ENCODE results near the gene GAPVD1. TPM values are rescaled to one million over a fixed set of nuclear protein-coding genes. Genes with fewer than 3 reads are reported as not detected.
A peak's percentile ranks its signal among the peaks of the same experiment; 100 is the strongest.
"Not testable (repeated sequence)": the region's sequence is repeated elsewhere in the genome, so short reads cannot be mapped to it uniquely, and the experiment has no call there.

Gene GAPVD1
- total RNA-seq, 1 experiment from 2014 or later, result 70.3 TPM

GRCh38 chr9:125258832-125259534, 2.6 kb upstream of the GAPVD1 start:
- Histone ChIP-seq H3K79me2 (ENCODE audit: low read depth) (peaks cover 22% of the 10 kb centered on the region), H3K4me2 (no peak overlapping the region), H3K9me3 (ENCODE audit: insufficient read depth, low read depth) (no peaks in the 10 kb centered on the region), H3F3A (ENCODE audit: insufficient read depth, low read depth) (peaks cover 18% of the 10 kb centered on the region; the same call in 1 of the 2 replicates), H3K27ac (no peak overlapping the region), H3K36me3 (ENCODE audit: low read depth) (peaks cover 5% of the 10 kb centered on the region; the same call in 1 of the 2 replicates), H4K20me1 (ENCODE audit: insufficient read depth) (0 out of 2 replicates have a peak, but pooled peaks cover 5% of the 10 kb centered on the region), H2AFZ (no peak overlapping the region), H3K4me3 (no peak overlapping the region), H3K27me3 (ENCODE audit: insufficient read depth, low read depth) (no peaks in the 10 kb centered on the region), H3K9me2 (ENCODE audit: insufficient read depth) (no peaks in the 10 kb centered on the region), H3K4me1 (replicated peaks; ENCODE audit: insufficient read depth) (peaks cover 24% of the 10 kb centered on the region)
- TF ChIP-seq EZH2 (IDR thresholded peaks at IDR 0.05; ENCODE audit: low read depth), result no peak
- no peak for TF ChIP-seq CTCF (conservative IDR thresholded peaks at IDR 0.05)
- no TSS peak for BruUV-seq (replicated peaks)
- no peak for DNase-seq
- intact Hi-C loops (cut with micrococcal nuclease; ENCODE audit: unreplicated experiment), result loop anchor here (10.0 kb wide), 1 partner anchor 966 kb away; no protein-coding TSS in a partner anchor
- ChIA-PET CTCF (no interaction called here), POLR2A (ENCODE audit: unreplicated experiment) (no interaction called here)

GRCh38 chr9:125260561-125260960, 1.1 kb upstream of the GAPVD1 start:
- peak overlapping the region; percentile 78; the same call in 1 of the 2 replicates for H3K4me3 ChIP-seq
- no peaks in the 10 kb centered on the region for H3K27me3 ChIP-seq (ENCODE audit: insufficient read depth, low read depth)
- peak overlapping the region; percentile 89 for H3K4me2 ChIP-seq
- no TSS peak for BruUV-seq (replicated peaks)
- H3K27ac ChIP-seq, result peak overlapping the region; percentile 83
- intact Hi-C loops (cut with micrococcal nuclease; ENCODE audit: unreplicated experiment), result no loop called here
- no peaks in the 10 kb centered on the region for H3K9me2 ChIP-seq (ENCODE audit: insufficient read depth)
- H3K9me3 ChIP-seq (ENCODE audit: insufficient read depth, low read depth), result no peaks in the 10 kb centered on the region
- H2AFZ ChIP-seq, result peak overlapping the region; percentile 98
- H3K4me1 ChIP-seq (replicated peaks; ENCODE audit: insufficient read depth), result peaks cover 24% of the 10 kb centered on the region
- ChIA-PET CTCF (interaction anchor here (0.7 kb wide), 1 partner anchor 407 kb away, joined by 4 read pairs; the partner anchor contains the start of gene WDR38), POLR2A (ENCODE audit: unreplicated experiment) (interaction anchor here (0.6 to 1.1 kb wide), 3 partner anchors 12 to 398 kb away, joined by 3 to 26 read pairs (median 11); partner anchors contain the start of gene HSPA5)
- DNase-seq, result peak in 1 of 2 experiments; percentile 44
- H3K36me3 ChIP-seq (ENCODE audit: low read depth), result peaks cover 5% of the 10 kb centered on the region; the same call in 1 of the 2 replicates
- no peak for TF ChIP-seq EZH2 (IDR thresholded peaks at IDR 0.05; ENCODE audit: low read depth)
- no peak for TF ChIP-seq CTCF (conservative IDR thresholded peaks at IDR 0.05)
- peaks cover 9% of the 10 kb centered on the region; the same call in 1 of the 2 replicates for H4K20me1 ChIP-seq (ENCODE audit: insufficient read depth)
- peaks cover 18% of the 10 kb centered on the region; the same call in 1 of the 2 replicates for H3F3A ChIP-seq (ENCODE audit: insufficient read depth, low read depth)
- H3K79me2 ChIP-seq (ENCODE audit: low read depth), result peaks cover 38% of the 10 kb centered on the region

- no peak for DNase-seq
- ChIA-PET CTCF (no interaction called here), POLR2A (ENCODE audit: unreplicated experiment) (interaction anchor here (0.9 to 1.4 kb wide), 2 partner anchors 21 to 35 kb away, joined by 6 to 7 read pairs; partner anchors contain the start of gene HSPA5)
- peaks cover 24% of the 10 kb centered on the region for H3K4me1 ChIP-seq (replicated peaks; ENCODE audit: insufficient read depth)
- no peak overlapping the region for H3K27ac ChIP-seq
- peaks cover 50% of the 10 kb centered on the region for H3K79me2 ChIP-seq (ENCODE audit: low read depth)
- H3K36me3 ChIP-seq (ENCODE audit: low read depth), result peaks cover 10% of the 10 kb centered on the region
- H3K4me3 ChIP-seq, result peak overlapping the region; percentile 78
- no peaks in the 10 kb centered on the region for H3K9me3 ChIP-seq (ENCODE audit: insufficient read depth, low read depth)
- peak overlapping the region; percentile 98 for H2AFZ ChIP-seq
- H3K27me3 ChIP-seq (ENCODE audit: insufficient read depth, low read depth), result no peaks in the 10 kb centered on the region
- peak overlapping the region; percentile 89 for H3K4me2 ChIP-seq
- H4K20me1 ChIP-seq (ENCODE audit: insufficient read depth), result peaks cover 12% of the 10 kb centered on the region
- no peaks in the 10 kb centered on the region for H3K9me2 ChIP-seq (ENCODE audit: insufficient read depth)
- TF ChIP-seq EZH2 (IDR thresholded peaks at IDR 0.05; ENCODE audit: low read depth) (no peak), CTCF (conservative IDR thresholded peaks at IDR 0.05) (no peak)
- BruUV-seq (replicated peaks), result no TSS peak
- peaks cover 18% of the 10 kb centered on the region; the same call in 1 of the 2 replicates for H3F3A ChIP-seq (ENCODE audit: insufficient read depth, low read depth)
- intact Hi-C loops (cut with micrococcal nuclease; ENCODE audit: unreplicated experiment), result no loop called here
These were observed 817 bp downstream of the GAPVD1 start for GRCh38 chr9:125262294-125262991.

- H3K27ac ChIP-seq; H3K4me2 ChIP-seq; intact Hi-C loops (cut with micrococcal nuclease; ENCODE audit: unreplicated experiment); H3K9me3 ChIP-seq (ENCODE audit: insufficient read depth, low read depth); CTCF ChIA-PET; H3K9me2 ChIP-seq (ENCODE audit: insufficient read depth); H3K4me3 ChIP-seq; H2AFZ ChIP-seq; BruUV-seq (replicated peaks); POLR2A ChIA-PET (ENCODE audit: unreplicated experiment); DNase-seq; H3K27me3 ChIP-seq (ENCODE audit: insufficient read depth, low read depth): not testable (repeated sequence)
- peaks cover 12% of the 10 kb centered on the region for H4K20me1 ChIP-seq (ENCODE audit: insufficient read depth)
- H3K4me1 ChIP-seq (replicated peaks; ENCODE audit: insufficient read depth), result peaks cover 24% of the 10 kb centered on the region
- peaks cover 18% of the 10 kb centered on the region for H3F3A ChIP-seq (ENCODE audit: insufficient read depth, low read depth)
- H3K36me3 ChIP-seq (ENCODE audit: low read depth), result peaks cover 13% of the 10 kb centered on the region
- H3K79me2 ChIP-seq (ENCODE audit: low read depth), result peaks cover 65% of the 10 kb centered on the region
These were observed 2.4 kb downstream of the GAPVD1 start for GRCh38 chr9:125264068-125264467.
